Esophagus muscularis mucosa (tissue), 4 donors: ENCODE data around the gene APOBEC3A. TPM values are rescaled to one million over a fixed set of nuclear protein-coding genes. Genes with fewer than 3 reads are reported as not detected.
A peak's percentile ranks its signal among the peaks of the same experiment; 100 is the strongest.

Source experiments
- DNase-seq: peaks from one replicate; pipeline ENCODE4 v3.0.0-alpha.2; 2017; ENCODE audit errors: extremely low spot score
- H3K27ac ChIP-seq, 4 donors: fragments of 200-600 bp; sonication (generic); replicated peaks in 1 of 4; 1 replicate in 3 of 4; 2 replicates in 1 of 4; pipeline ENCODE4 v1.5.1; 2016 to 2019; ENCODE audit warnings: mild to moderate bottlenecking in 1 of 4
- H3K27me3 ChIP-seq, 4 donors: fragments of 200-600 bp; sonication (generic); one replicate each; pipeline versions ENCODE4 v1.5.1 to v1.6.0; 2016 to 2019
- H3K36me3 ChIP-seq, 4 donors: fragments of 200-600 bp; sonication (generic); one replicate each; pipeline ENCODE4 v1.5.1; 2016 to 2019
- H3K4me1 ChIP-seq, 4 donors: fragments of 200-600 bp; sonication (generic); one replicate each; pipeline ENCODE4 v1.5.1; 2016 to 2019
- H3K4me3 ChIP-seq, 4 donors: fragments of 200-600 bp; sonication (generic); 1 replicate in 2 of 4; 2 replicates in 2 of 4; pipeline ENCODE4 v1.5.1; 2016 to 2019; ENCODE audit warnings: mild to moderate bottlenecking in 4 of 4, moderate library complexity in 1 of 4
- H3K9me3 ChIP-seq, 4 donors: fragments of 200-600 bp; sonication (generic); 1 replicate in 3 of 4; 2 replicates in 1 of 4; pipeline ENCODE4 v1.5.1; 2016 to 2019
- CTCF ChIP-seq, 3 experiments: fragments of 200-600 bp in 2 of 3; fragments of 450-650 bp in 1 of 3; sonication (generic) in 2 of 3; IDR thresholded peaks; one replicate each; pipeline ENCODE4 v1.5.1; 2017 to 2019; ENCODE audit warnings: antibody characterized with exemption in 3 of 3, mild to moderate bottlenecking in 2 of 3, moderate library complexity in 1 of 3
- EP300 ChIP-seq: sonication (generic); formaldehyde crosslinking; IDR thresholded peaks from one replicate; pipeline ENCODE4 v1.6.1; 2017; ENCODE audit warnings: antibody characterized with exemption
- POLR2A ChIP-seq: fragments of 450-650 bp; IDR thresholded peaks from one replicate; pipeline ENCODE4 v1.6.1; 2017; ENCODE audit warnings: antibody characterized with exemption, moderate library complexity, mild to moderate bottlenecking, low read depth
- POLR2AphosphoS5 ChIP-seq, 2 donors: sonication (generic); formaldehyde crosslinking; IDR thresholded peaks; one replicate each; pipeline ENCODE4 v1.6.1; 2017; ENCODE audit warnings: antibody characterized with exemption in 2 of 2
- WGBS: methylation state at CpG from one replicate; pipeline ENCODE4 v1.1.5; 2018; 5-methylcytosine and 5-hydroxymethylcytosine counted together
- intact Hi-C: fragments of 100-400 bp; cut with DNase I; formaldehyde crosslinking; loops from one replicate; pipeline ENCODE4 v1.15.1; 2023
- total RNA-seq, 4 donors: library from RNA; depleted of rRNA; stranded (reverse); fragments of >200 nt; gene quantifications; one replicate each; pipeline versions ENCODE4 v1.1.0 to v1.2.1, GENCODE V29; 2016

The APOBEC3A gene
- total RNA-seq, 4 donors from 2014 or later: 0.58 to 8.0 TPM; not detected in 2

- no peak for TF ChIP-seq EP300
- no peak for TF ChIP-seq POLR2A
- TF ChIP-seq CTCF (IDR thresholded peaks at IDR 0.05): no peak
- no peak for TF ChIP-seq POLR2AphosphoS5 (IDR thresholded peaks at IDR 0.05)
- WGBS: 58% methylated on average over 6 of the region's 6 CpGs
- no peak overlapping the region for H3K27ac ChIP-seq
- H3K4me1 ChIP-seq: peaks cover 15 to 31% (median 30%) of the 10 kb centered on the region in 4 donors
- intact Hi-C loops: loop anchor here (5.0 to 10.0 kb wide), 2 partner anchors 34 to 64 kb away; partner anchors contain the start of gene APOBEC3B
- H3K9me3 ChIP-seq: no peaks in the 10 kb centered on the region
- H3K27me3 ChIP-seq: no peaks in the 10 kb centered on the region
- no peaks in the 10 kb centered on the region for H3K36me3 ChIP-seq
- DNase-seq: no peak
- H3K4me3 ChIP-seq: no peak overlapping the region
These were observed 36.3 kb upstream of the APOBEC3A start for GRCh38 chr22:38921120-38921519.

GRCh38 chr22:38921806-38922205 is 35.6 kb upstream of the APOBEC3A start:
- H3K4me3 ChIP-seq: no peak overlapping the region
- H3K4me1 ChIP-seq: peaks cover 15 to 36% (median 33%) of the 10 kb centered on the region in 4 donors
- TF ChIP-seq POLR2AphosphoS5 (IDR thresholded peaks at IDR 0.05) (no peak), POLR2A (no peak), EP300 (no peak), CTCF (IDR thresholded peaks at IDR 0.05) (no peak)
- 69% methylated on average over 4 of the region's 4 CpGs for WGBS
- H3K36me3 ChIP-seq: no peaks in the 10 kb centered on the region
- H3K27ac ChIP-seq: no peak overlapping the region
- DNase-seq: no peak
- no peaks in the 10 kb centered on the region for H3K9me3 ChIP-seq
- intact Hi-C loops: loop anchor here (5.0 to 10.0 kb wide), 2 partner anchors 35 to 63 kb away; partner anchors contain the start of gene APOBEC3B
- H3K27me3 ChIP-seq: no peaks in the 10 kb centered on the region

DNA sequence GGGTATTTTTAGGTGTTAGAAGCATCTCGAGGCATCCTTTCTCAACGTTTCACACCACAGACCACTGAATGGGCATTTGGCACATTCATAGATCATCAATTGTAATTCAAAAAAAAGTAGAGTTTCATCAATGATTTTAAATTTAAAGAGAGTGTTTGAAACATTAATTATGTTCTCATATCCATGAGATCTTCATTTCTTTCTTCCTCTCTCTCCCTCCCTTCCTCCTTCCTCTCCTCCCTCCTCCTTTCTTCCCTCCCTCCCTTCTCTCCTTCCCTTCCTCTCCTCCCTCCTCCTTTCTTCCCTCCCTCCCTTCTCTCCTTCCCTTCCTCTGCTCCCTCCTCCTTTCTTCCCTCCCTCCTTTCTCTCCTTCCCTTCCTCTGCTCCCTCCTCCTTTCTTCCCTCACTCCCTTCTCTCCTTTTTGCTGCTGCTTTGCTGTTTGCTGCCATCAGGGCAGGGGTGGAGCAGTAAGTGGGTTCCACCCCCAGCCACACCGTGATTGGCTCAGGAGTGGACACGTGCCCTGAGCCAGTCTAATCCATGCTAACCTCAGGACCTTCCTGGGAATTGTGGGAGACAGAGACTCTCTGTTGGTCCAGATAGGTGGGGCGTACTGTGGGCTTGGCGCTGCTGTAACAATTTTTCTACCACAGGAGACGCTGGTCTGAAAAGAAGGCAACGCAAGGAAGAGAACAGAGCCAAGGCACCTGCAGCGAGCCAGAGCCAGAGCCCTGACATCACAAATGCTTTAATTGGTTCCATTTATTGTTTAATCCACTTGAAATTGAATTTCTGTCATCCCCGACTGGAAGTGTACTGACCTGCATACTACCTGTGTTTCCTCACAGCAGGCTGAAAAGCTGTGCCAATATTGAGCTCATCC is 33.7 kb upstream of the APOBEC3A start:
- peaks cover 18 to 50% (median 45%) of the 10 kb centered on the region in 4 donors for H3K4me1 ChIP-seq
- 18% methylated on average over 10 of the region's 10 CpGs for WGBS
- H3K4me3 ChIP-seq: peak overlapping the region; percentile 11 to 51 (median 31)
- DNase-seq: no peak
- no peaks in the 10 kb centered on the region for H3K36me3 ChIP-seq
- no peak for TF ChIP-seq EP300
- no peak for TF ChIP-seq POLR2A
- peak; percentile 88 to 90 for TF ChIP-seq POLR2AphosphoS5 (IDR thresholded peaks at IDR 0.05)
- TF ChIP-seq CTCF (IDR thresholded peaks at IDR 0.05): peak in 2 of 3 experiments; percentile 37 to 54
- intact Hi-C loops: loop anchor here (5.0 to 10.0 kb wide), 2 partner anchors 36 to 61 kb away; partner anchors contain the start of gene APOBEC3B
- H3K27ac ChIP-seq: peak overlapping the region; percentile 84 to 92 (median 84)
- H3K9me3 ChIP-seq: no peaks in the 10 kb centered on the region
- no peaks in the 10 kb centered on the region for H3K27me3 ChIP-seq

GRCh38 chr22:38924347-38924952 is 33.0 kb upstream of the APOBEC3A start:
- Histone ChIP-seq H3K4me1 (peaks cover 18 to 50% (median 45%) of the 10 kb centered on the region in 4 donors), H3K36me3 (no peaks in the 10 kb centered on the region), H3K27ac (peak overlapping the region; percentile 84 to 92 (median 84)), H3K27me3 (no peaks in the 10 kb centered on the region), H3K9me3 (no peaks in the 10 kb centered on the region), H3K4me3 (peak overlapping the region; percentile 11 to 51 (median 31))
- 16% methylated on average over 9 of the region's 9 CpGs for WGBS
- no peak for DNase-seq
- TF ChIP-seq EP300: no peak
- TF ChIP-seq POLR2A: no peak
- TF ChIP-seq POLR2AphosphoS5 (IDR thresholded peaks at IDR 0.05): peak in 1 of 2 donors; percentile 51
- intact Hi-C loops: loop anchor here (5.0 to 10.0 kb wide), 2 partner anchors 37 to 60 kb away; partner anchors contain the start of gene APOBEC3B
